Measurements from ENCODE around the gene ZG16B.

GRCh38 chr16:2787961-2788360, 42.1 kb upstream of the ZG16B start:
- no peak for TF ChIP-seq ZNF704 (tag by site-specific recombination; IDR thresholded peaks at IDR 0.05)
- TF ChIP-seq ZNF488 (tag by site-specific recombination; IDR thresholded peaks at IDR 0.05) = no peak
- no peak for TF ChIP-seq ZNF23 (tag by site-specific recombination; IDR thresholded peaks at IDR 0.05; ENCODE audit: borderline replicate concordance)
